HepG2 (cell line): ENCODE data around the gene S100P. TPM values are rescaled to one million over a fixed set of nuclear protein-coding genes. Genes with fewer than 3 reads are reported as not detected.

ENCODE experiments used
- CBX2 ChIP-seq, 2 experiments: fragments of 200-600 bp in 1 of 2; sonication (generic); formaldehyde crosslinking in 1 of 2; IDR thresholded peaks; 2 replicates each; pipeline versions ENCODE4 v1.7.0 to v1.8.1; 2018 to 2022; ENCODE audit warnings: low read depth in 2 of 2, low read length in 1 of 2, mild to moderate bottlenecking in 1 of 2, missing genetic modification reagents in 1 of 2
- CENPT ChIP-seq: sonication (generic); formaldehyde crosslinking; IDR thresholded peaks from 2 replicates; pipeline ENCODE4 v1.8.0; 2022; ENCODE audit warnings: low read depth, mild to moderate bottlenecking, moderate library complexity, missing genetic modification reagents
- HNRNPL ChIP-seq: fragments of 200-400 bp; formaldehyde crosslinking; IDR thresholded peaks from 2 replicates; pipeline ENCODE4 v1.6.1; 2017; ENCODE audit warnings: mild to moderate bottlenecking, low read depth, low read length
- HOXD1 ChIP-seq: sonication (generic); formaldehyde crosslinking; IDR thresholded peaks from 2 replicates; pipeline ENCODE4 v1.5.0; 2020; ENCODE audit warnings: missing genetic modification reagents
- PITX1 ChIP-seq: sonication (generic); formaldehyde crosslinking; IDR thresholded peaks from 2 replicates; pipeline ENCODE4 v1.5.1; 2020; ENCODE audit warnings: mild to moderate bottlenecking, missing genetic modification reagents
- PLRG1 ChIP-seq: fragments of 450-650 bp; conservative IDR thresholded peaks from 2 replicates; pipeline ENCODE4 v1.6.1; 2016
- POGZ ChIP-seq: sonication (generic); formaldehyde crosslinking; IDR thresholded peaks from 2 replicates; pipeline ENCODE4 v1.4.0; 2020; ENCODE audit warnings: mild to moderate bottlenecking, missing genetic modification reagents
- POLR2AphosphoS2 ChIP-seq: IDR thresholded peaks from 2 replicates; pipeline ENCODE4 v1.6.1; 2011; ENCODE audit warnings: low read depth, low read length, improper control_type of control experiment
- RFX1 ChIP-seq: fragments of 450-650 bp; IDR thresholded peaks from 2 replicates; pipeline ENCODE4 v1.6.1; 2017
- SKI ChIP-seq: fragments of 450-650 bp; IDR thresholded peaks from one replicate; pipeline ENCODE4 v1.6.1; 2018; ENCODE audit warnings: mild to moderate bottlenecking; ENCODE audit not compliant: partially characterized antibody
- SNAPC2 ChIP-seq: sonication (generic); formaldehyde crosslinking; IDR thresholded peaks from 2 replicates; pipeline ENCODE4 v1.8.1; 2022; ENCODE audit warnings: mild to moderate bottlenecking, missing genetic modification reagents
- SOX13 ChIP-seq, 3 experiments: fragments of 450-650 bp in 1 of 3; sonication (generic) in 1 of 3; formaldehyde crosslinking in 1 of 3; IDR thresholded peaks in 2 of 3; conservative IDR thresholded peaks in 1 of 3; 2 replicates each; pipeline versions ENCODE4 v1.5.0 to v1.6.1; 2016 to 2020; ENCODE audit warnings: antibody characterized with exemption in 1 of 3, mild to moderate bottlenecking in 1 of 3, missing compliant biosample characterization in 1 of 3, missing genetic modification reagents in 1 of 3, moderate library complexity in 1 of 3
- SPEN ChIP-seq: sonication (generic); formaldehyde crosslinking; IDR thresholded peaks from 2 replicates; pipeline ENCODE4 v1.5.1; 2020; ENCODE audit warnings: low read depth, mild to moderate bottlenecking, missing genetic modification reagents
- ZEB1 ChIP-seq: IDR thresholded peaks from 2 replicates; pipeline ENCODE4 v1.6.1; 2012; ENCODE audit warnings: mild to moderate bottlenecking, low read depth, inconsistent platforms; ENCODE audit not compliant: insufficient replicate concordance
- ZNF329 ChIP-seq: sonication (generic); formaldehyde crosslinking; IDR thresholded peaks from 2 replicates; pipeline ENCODE4 v1.9.0; 2021; ENCODE audit warnings: low read depth, mild to moderate bottlenecking, missing genetic modification reagents
- ZNF589 ChIP-seq: sonication (generic); formaldehyde crosslinking; conservative IDR thresholded peaks from 2 replicates; pipeline ENCODE4 v1.8.0; 2022; ENCODE audit warnings: mild to moderate bottlenecking, moderate library complexity, missing genetic modification reagents
- polyA plus RNA-seq, 8 experiments: library from polyadenylated mRNA; depleted of rRNA in 3 of 8; stranded (reverse) in 7 of 8; unstranded in 1 of 8; fragments of >200 nt; fragmentation: Illumina TruSeq in 4 of 8; extraction: Trizol in 4 of 8; gene quantifications; 2 replicates each; pipeline versions ENCODE4 v1.2.1 to v1.2.3, GENCODE V29; 2011 to 2016; ENCODE audit warnings: low read depth in 4 of 8, missing spikeins in 1 of 8, mixed read lengths in 1 of 8; ENCODE audit not compliant: insufficient read depth in 1 of 8
- total RNA-seq, 5 experiments: library from RNA; depleted of rRNA; stranded (reverse); fragments of >200 nt; fragmentation: Illumina TruSeq; extraction: Trizol; gene quantifications; 2 replicates each; pipeline ENCODE4 v1.2.3, GENCODE V29; 2016; ENCODE audit warnings: low read depth in 1 of 5
- TF ChIP-seq, protein P1 (sequence below): sonication (generic); formaldehyde crosslinking; IDR thresholded peaks from 2 replicates; pipeline ENCODE4 v1.8.0; 2022; ENCODE audit warnings: mild to moderate bottlenecking, missing genetic modification reagents, borderline replicate concordance
- TF ChIP-seq, protein P2 (sequence below): sonication (generic); formaldehyde crosslinking; IDR thresholded peaks from 2 replicates; pipeline ENCODE4 v1.4.0; 2020; ENCODE audit warnings: missing genetic modification reagents, mild to moderate bottlenecking, borderline replicate concordance
- TF ChIP-seq, protein P3 (sequence below): sonication (generic); formaldehyde crosslinking; IDR thresholded peaks from 2 replicates; pipeline ENCODE4 v1.5.1; 2020; ENCODE audit warnings: missing genetic modification reagents, mild to moderate bottlenecking, borderline replicate concordance
- TF ChIP-seq, protein P4 (sequence below): sonication (generic); formaldehyde crosslinking; IDR thresholded peaks from 2 replicates; pipeline ENCODE4 v1.4.0; 2020; ENCODE audit warnings: low read depth, missing genetic modification reagents

The S100P gene
- total and polyA plus RNA-seq, 2 of the 13 experiments (the other 11 are each of a cell fraction or from before 2014, with no cell fraction given), result 278 to 1,649 TPM

DNA sequence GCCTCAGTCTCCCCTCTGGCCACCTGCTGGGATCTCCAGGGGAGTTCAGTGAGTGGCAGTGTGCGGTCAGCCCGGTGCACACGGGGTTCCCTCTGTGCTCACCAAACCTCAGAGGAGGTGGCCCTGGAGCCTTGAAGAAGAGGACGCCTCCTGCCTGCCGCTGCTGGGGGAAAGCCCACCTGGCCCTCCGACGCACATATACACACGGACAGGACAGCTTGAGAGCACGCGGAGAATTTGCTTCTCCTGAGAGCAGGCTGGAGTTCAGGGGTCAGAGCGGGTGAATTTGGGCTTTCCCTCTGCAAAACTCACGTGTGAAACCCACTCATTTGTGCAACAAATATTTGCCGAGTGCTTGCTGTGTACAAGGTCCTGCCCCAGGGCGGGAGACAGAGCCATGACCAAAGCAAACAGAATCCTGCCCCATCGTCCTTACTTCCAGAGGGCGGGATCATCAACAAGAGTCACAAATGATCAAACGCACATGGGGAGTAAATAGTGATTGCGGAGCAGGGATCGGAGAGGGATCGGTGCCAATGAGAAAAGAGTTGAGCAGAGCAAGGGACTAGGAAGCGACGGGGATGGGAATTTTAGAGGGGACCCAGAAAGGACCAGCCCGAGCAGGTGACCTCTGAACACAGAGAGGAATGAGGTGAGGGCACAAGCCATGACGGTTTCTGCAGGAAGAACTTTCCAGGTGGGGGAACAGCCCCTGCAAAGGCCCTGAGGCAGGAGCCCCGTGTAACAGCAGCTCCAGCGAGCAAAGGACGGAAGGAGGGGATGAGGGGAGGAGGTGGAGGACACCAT is 39.9 kb downstream of the S100P start (continued):
- TF ChIP-seq CENPT (CRISPR knock-in tag) (no peak), ZEB1 (no peak), SOX13 (IDR thresholded peaks at IDR 0.05) (no peak; the same call in 1 of the 2 replicates), SOX13 (CRISPR knock-in tag; conservative IDR thresholded peaks at IDR 0.05 in 1 of 2, IDR thresholded peaks at IDR 0.05 in 1 of 2) (peak in 1 of 2 experiments; percentile 81; a peak in 2 of 4 replicates), SKI (no peak), SPEN (peak; percentile 78), ZNF589 (CRISPR knock-in tag) (no peak), SNAPC2 (CRISPR knock-in tag) (0 out of 2 replicates have a peak, but pooled peaks have one; percentile 55), HOXD1 (CRISPR knock-in tag) (no peak; the same call in 1 of the 2 replicates), HNRNPL (0 out of 2 replicates have a peak, but pooled peaks have one; percentile 31), PITX1 (peak; percentile 73), POLR2AphosphoS2 (no peak), ZNF329 (CRISPR knock-in tag) (no peak), POGZ (peak; percentile 74), RFX1 (no peak), PLRG1 (no peak), CBX2 (IDR thresholded peaks at IDR 0.05; ENCODE audit: low read depth, low read length) (no peak), CBX2 (CRISPR knock-in tag; IDR thresholded peaks at IDR 0.05; ENCODE audit: low read depth) (no peak)
- TF ChIP-seq, protein P1, sequence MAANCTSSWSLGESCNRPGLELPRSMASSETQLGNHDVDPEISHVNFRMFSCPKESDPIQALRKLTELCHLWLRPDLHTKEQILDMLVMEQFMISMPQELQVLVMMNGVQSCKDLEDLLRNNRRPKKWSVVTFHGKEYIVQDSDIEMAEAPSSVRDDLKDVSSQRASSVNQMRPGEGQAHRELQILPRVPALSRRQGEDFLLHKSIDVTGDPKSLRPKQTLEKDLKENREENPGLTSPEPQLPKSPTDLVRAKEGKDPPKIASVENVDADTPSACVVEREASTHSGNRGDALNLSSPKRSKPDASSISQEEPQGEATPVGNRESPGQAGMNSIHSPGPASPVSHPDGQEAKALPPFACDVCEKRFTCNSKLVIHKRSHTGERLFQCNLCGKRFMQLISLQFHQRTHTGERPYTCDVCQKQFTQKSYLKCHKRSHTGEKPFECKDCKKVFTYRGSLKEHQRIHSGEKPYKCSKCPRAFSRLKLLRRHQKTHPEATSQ (CRISPR knock-in tag), result peak; percentile 90; the same call in 1 of the 2 replicates
- TF ChIP-seq, protein P2, sequence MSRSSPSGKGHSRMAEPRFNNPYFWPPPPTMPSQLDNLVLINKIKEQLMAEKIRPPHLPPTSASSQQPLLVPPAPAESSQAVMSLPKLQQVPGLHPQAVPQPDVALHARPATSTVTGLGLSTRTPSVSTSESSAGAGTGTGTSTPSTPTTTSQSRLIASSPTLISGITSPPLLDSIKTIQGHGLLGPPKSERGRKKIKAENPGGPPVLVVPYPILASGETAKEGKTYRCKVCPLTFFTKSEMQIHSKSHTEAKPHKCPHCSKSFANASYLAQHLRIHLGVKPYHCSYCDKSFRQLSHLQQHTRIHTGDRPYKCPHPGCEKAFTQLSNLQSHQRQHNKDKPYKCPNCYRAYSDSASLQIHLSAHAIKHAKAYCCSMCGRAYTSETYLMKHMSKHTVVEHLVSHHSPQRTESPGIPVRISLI, result 0 out of 2 replicates have a peak, but pooled peaks have one; percentile 40
- TF ChIP-seq, protein P3, sequence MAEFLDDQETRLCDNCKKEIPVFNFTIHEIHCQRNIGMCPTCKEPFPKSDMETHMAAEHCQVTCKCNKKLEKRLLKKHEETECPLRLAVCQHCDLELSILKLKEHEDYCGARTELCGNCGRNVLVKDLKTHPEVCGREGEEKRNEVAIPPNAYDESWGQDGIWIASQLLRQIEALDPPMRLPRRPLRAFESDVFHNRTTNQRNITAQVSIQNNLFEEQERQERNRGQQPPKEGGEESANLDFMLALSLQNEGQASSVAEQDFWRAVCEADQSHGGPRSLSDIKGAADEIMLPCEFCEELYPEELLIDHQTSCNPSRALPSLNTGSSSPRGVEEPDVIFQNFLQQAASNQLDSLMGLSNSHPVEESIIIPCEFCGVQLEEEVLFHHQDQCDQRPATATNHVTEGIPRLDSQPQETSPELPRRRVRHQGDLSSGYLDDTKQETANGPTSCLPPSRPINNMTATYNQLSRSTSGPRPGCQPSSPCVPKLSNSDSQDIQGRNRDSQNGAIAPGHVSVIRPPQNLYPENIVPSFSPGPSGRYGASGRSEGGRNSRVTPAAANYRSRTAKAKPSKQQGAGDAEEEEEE (CRISPR knock-in tag), result no peak
- TF ChIP-seq, protein P4, sequence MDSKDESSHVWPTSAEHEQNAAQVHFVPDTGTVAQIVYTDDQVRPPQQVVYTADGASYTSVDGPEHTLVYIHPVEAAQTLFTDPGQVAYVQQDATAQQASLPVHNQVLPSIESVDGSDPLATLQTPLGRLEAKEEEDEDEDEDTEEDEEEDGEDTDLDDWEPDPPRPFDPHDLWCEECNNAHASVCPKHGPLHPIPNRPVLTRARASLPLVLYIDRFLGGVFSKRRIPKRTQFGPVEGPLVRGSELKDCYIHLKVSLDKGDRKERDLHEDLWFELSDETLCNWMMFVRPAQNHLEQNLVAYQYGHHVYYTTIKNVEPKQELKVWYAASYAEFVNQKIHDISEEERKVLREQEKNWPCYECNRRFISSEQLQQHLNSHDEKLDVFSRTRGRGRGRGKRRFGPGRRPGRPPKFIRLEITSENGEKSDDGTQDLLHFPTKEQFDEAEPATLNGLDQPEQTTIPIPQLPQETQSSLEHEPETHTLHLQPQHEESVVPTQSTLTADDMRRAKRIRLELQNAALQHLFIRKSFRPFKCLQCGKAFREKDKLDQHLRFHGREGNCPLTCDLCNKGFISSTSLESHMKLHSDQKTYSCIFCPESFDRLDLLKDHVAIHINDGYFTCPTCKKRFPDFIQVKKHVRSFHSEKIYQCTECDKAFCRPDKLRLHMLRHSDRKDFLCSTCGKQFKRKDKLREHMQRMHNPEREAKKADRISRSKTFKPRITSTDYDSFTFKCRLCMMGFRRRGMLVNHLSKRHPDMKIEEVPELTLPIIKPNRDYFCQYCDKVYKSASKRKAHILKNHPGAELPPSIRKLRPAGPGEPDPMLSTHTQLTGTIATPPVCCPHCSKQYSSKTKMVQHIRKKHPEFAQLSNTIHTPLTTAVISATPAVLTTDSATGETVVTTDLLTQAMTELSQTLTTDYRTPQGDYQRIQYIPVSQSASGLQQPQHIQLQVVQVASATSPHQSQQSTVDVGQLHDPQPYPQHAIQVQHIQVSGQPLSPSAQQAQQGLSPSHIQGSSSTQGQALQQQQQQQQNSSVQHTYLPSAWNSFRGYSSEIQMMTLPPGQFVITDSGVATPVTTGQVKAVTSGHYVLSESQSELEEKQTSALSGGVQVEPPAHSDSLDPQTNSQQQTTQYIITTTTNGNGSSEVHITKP (CRISPR knock-in tag), result peak; percentile 56; the same call in 1 of the 2 replicates
